ENCODE data around the gene SLC16A11. TPM values are rescaled to one million over a fixed set of nuclear protein-coding genes. Genes with fewer than 3 reads are reported as not detected.

Gene SLC16A11
- polyA plus RNA-seq, 1 donor from 2014 or later, result not detected

DNA sequence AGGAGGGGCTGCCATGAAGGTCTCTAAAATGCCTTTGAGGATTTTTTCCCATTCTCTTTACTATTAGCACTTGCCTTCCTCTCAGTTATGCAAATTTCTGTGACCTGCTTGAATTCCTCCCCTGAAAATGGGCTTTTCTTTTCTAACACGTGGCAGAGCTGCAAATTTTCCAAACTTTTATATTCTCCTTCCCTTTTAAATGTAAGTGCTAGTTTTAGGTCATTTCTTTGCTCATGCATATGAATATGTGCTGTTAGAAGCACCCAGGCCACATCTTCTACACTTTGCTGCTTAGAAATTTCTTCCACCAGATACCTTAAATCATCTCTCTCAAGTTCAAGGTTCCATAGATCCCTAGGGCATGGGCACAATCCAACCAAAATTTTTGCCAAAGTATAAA is 24.4 kb upstream of the SLC16A11 start:
- H3F3A ChIP-seq (ENCODE audit: insufficient read depth, low read length, poor library complexity, severe bottlenecking), result no peaks in the 10 kb centered on the region
- H3K9me3 ChIP-seq (ENCODE audit: low read length), result no peaks in the 10 kb centered on the region
- H3K27ac ChIP-seq (ENCODE audit: low read length), result no peak overlapping the region
- H3K79me2 ChIP-seq (replicated peaks; ENCODE audit: insufficient read depth, low read length), result no peaks in the 10 kb centered on the region
- no peaks in the 10 kb centered on the region for H3K36me3 ChIP-seq (ENCODE audit: insufficient read depth, low read length)
- H2AFZ ChIP-seq (ENCODE audit: low read depth, low read length), result no peak overlapping the region
- no peak overlapping the region for H3K4me2 ChIP-seq (ENCODE audit: low read length)
- no peaks in the 10 kb centered on the region for H3K9me2 ChIP-seq (ENCODE audit: insufficient read depth, low read length)
- no peaks in the 10 kb centered on the region for H4K20me1 ChIP-seq (ENCODE audit: insufficient read depth)
- TF ChIP-seq SMC3 (conservative IDR thresholded peaks at IDR 0.05; ENCODE audit: poor library complexity), result no peak
- TF ChIP-seq, protein P1, sequence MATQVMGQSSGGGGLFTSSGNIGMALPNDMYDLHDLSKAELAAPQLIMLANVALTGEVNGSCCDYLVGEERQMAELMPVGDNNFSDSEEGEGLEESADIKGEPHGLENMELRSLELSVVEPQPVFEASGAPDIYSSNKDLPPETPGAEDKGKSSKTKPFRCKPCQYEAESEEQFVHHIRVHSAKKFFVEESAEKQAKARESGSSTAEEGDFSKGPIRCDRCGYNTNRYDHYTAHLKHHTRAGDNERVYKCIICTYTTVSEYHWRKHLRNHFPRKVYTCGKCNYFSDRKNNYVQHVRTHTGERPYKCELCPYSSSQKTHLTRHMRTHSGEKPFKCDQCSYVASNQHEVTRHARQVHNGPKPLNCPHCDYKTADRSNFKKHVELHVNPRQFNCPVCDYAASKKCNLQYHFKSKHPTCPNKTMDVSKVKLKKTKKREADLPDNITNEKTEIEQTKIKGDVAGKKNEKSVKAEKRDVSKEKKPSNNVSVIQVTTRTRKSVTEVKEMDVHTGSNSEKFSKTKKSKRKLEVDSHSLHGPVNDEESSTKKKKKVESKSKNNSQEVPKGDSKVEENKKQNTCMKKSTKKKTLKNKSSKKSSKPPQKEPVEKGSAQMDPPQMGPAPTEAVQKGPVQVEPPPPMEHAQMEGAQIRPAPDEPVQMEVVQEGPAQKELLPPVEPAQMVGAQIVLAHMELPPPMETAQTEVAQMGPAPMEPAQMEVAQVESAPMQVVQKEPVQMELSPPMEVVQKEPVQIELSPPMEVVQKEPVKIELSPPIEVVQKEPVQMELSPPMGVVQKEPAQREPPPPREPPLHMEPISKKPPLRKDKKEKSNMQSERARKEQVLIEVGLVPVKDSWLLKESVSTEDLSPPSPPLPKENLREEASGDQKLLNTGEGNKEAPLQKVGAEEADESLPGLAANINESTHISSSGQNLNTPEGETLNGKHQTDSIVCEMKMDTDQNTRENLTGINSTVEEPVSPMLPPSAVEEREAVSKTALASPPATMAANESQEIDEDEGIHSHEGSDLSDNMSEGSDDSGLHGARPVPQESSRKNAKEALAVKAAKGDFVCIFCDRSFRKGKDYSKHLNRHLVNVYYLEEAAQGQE (IDR thresholded peaks at IDR 0.05; ENCODE audit: borderline replicate concordance), result no peak
- TF ChIP-seq EZH2 (IDR thresholded peaks at IDR 0.05; ENCODE audit: borderline replicate concordance, insufficient read depth, low read length, poor library complexity, severe bottlenecking), result no peak
- no peak for TF ChIP-seq RAD21 (conservative IDR thresholded peaks at IDR 0.05)
- TF ChIP-seq POLR2AphosphoS5 (IDR thresholded peaks at IDR 0.05), result no peak
- TF ChIP-seq, protein P2, sequence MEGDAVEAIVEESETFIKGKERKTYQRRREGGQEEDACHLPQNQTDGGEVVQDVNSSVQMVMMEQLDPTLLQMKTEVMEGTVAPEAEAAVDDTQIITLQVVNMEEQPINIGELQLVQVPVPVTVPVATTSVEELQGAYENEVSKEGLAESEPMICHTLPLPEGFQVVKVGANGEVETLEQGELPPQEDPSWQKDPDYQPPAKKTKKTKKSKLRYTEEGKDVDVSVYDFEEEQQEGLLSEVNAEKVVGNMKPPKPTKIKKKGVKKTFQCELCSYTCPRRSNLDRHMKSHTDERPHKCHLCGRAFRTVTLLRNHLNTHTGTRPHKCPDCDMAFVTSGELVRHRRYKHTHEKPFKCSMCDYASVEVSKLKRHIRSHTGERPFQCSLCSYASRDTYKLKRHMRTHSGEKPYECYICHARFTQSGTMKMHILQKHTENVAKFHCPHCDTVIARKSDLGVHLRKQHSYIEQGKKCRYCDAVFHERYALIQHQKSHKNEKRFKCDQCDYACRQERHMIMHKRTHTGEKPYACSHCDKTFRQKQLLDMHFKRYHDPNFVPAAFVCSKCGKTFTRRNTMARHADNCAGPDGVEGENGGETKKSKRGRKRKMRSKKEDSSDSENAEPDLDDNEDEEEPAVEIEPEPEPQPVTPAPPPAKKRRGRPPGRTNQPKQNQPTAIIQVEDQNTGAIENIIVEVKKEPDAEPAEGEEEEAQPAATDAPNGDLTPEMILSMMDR (IDR thresholded peaks at IDR 0.05; ENCODE audit: poor library complexity, severe bottlenecking), result no peak
- no peak for TF ChIP-seq MXI1 (conservative IDR thresholded peaks at IDR 0.05; ENCODE audit: poor library complexity, severe bottlenecking)
- no peak for TF ChIP-seq EP300 (conservative IDR thresholded peaks at IDR 0.05; ENCODE audit: poor library complexity, severe bottlenecking)
- no peak for TF ChIP-seq TAF1 (IDR thresholded peaks at IDR 0.05; ENCODE audit: low read depth)
- H3K9ac ChIP-seq (ENCODE audit: low read length), result no peak overlapping the region
- H3K27me3 ChIP-seq (ENCODE audit: insufficient read depth, low read depth, low read length), result no peaks in the 10 kb centered on the region
- H3K4me3 ChIP-seq (ENCODE audit: low read length), result no peak overlapping the region

- Histone ChIP-seq H3K4me3 (ENCODE audit: low read length) (no peak overlapping the region), H3F3A (ENCODE audit: insufficient read depth, low read length, poor library complexity, severe bottlenecking) (no peaks in the 10 kb centered on the region), H3K9me2 (ENCODE audit: insufficient read depth, low read length) (no peaks in the 10 kb centered on the region), H3K36me3 (ENCODE audit: insufficient read depth, low read length) (no peaks in the 10 kb centered on the region), H3K27ac (ENCODE audit: low read length) (no peak overlapping the region), H3K9me3 (ENCODE audit: low read length) (no peaks in the 10 kb centered on the region), H3K9ac (ENCODE audit: low read length) (no peak overlapping the region), H3K4me2 (ENCODE audit: low read length) (no peak overlapping the region), H3K27me3 (ENCODE audit: insufficient read depth, low read depth, low read length) (no peaks in the 10 kb centered on the region), H2AFZ (ENCODE audit: low read depth, low read length) (no peak overlapping the region), H3K79me2 (replicated peaks; ENCODE audit: insufficient read depth, low read length) (no peaks in the 10 kb centered on the region), H4K20me1 (ENCODE audit: insufficient read depth) (no peaks in the 10 kb centered on the region)
- TF ChIP-seq MXI1 (conservative IDR thresholded peaks at IDR 0.05; ENCODE audit: poor library complexity, severe bottlenecking), result no peak
- no peak for TF ChIP-seq EZH2 (IDR thresholded peaks at IDR 0.05; ENCODE audit: borderline replicate concordance, insufficient read depth, low read length, poor library complexity, severe bottlenecking)
Measured at GRCh38 chr17:7067198-7067597, 23.3 kb upstream of the SLC16A11 start.

DNA sequence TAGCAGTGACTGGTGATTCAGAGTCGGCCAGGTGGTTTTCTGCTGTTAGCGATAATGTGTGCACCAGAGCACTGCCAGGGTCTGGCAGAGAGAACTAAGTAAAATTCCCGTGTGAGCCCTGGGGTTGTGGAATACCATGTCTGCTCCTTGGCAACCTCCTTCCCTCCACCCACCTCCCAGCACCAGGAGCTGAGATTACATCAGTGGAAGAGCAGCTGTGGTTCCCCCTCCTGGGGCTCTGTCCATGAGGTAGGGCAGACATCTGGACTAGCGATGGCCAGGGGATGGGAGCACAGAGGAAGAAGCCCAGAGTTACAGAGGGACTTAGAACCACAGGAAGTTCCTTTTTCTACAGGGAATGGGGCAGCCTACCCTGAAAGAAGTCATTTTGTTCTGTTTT is 20.4 kb upstream of the SLC16A11 start:
- H3K9ac ChIP-seq (ENCODE audit: low read length), result no peak overlapping the region
- TF ChIP-seq TAF1 (IDR thresholded peaks at IDR 0.05; ENCODE audit: low read depth), result no peak
- no peak for TF ChIP-seq SMC3 (conservative IDR thresholded peaks at IDR 0.05; ENCODE audit: poor library complexity)
- no peak for TF ChIP-seq MXI1 (conservative IDR thresholded peaks at IDR 0.05; ENCODE audit: poor library complexity, severe bottlenecking)
- TF ChIP-seq, protein P2 (IDR thresholded peaks at IDR 0.05; ENCODE audit: poor library complexity, severe bottlenecking), result no peak
- TF ChIP-seq EZH2 (IDR thresholded peaks at IDR 0.05; ENCODE audit: borderline replicate concordance, insufficient read depth, low read length, poor library complexity, severe bottlenecking), result no peak
- no peak for TF ChIP-seq POLR2AphosphoS5 (IDR thresholded peaks at IDR 0.05)
- TF ChIP-seq RAD21 (conservative IDR thresholded peaks at IDR 0.05), result no peak
- TF ChIP-seq, protein P1 (IDR thresholded peaks at IDR 0.05; ENCODE audit: borderline replicate concordance), result no peak
- no peak for TF ChIP-seq EP300 (conservative IDR thresholded peaks at IDR 0.05; ENCODE audit: poor library complexity, severe bottlenecking)
- H2AFZ ChIP-seq (ENCODE audit: low read depth, low read length), result no peak overlapping the region
- no peaks in the 10 kb centered on the region for H3K9me2 ChIP-seq (ENCODE audit: insufficient read depth, low read length)
- no peaks in the 10 kb centered on the region for H3K36me3 ChIP-seq (ENCODE audit: insufficient read depth, low read length)
- H3F3A ChIP-seq (ENCODE audit: insufficient read depth, low read length, poor library complexity, severe bottlenecking), result no peaks in the 10 kb centered on the region
- no peak overlapping the region for H3K4me2 ChIP-seq (ENCODE audit: low read length)
- H3K27ac ChIP-seq (ENCODE audit: low read length), result no peak overlapping the region
- H3K79me2 ChIP-seq (replicated peaks; ENCODE audit: insufficient read depth, low read length), result no peaks in the 10 kb centered on the region
- no peak overlapping the region for H3K4me3 ChIP-seq (ENCODE audit: low read length)
- H4K20me1 ChIP-seq (ENCODE audit: insufficient read depth), result no peaks in the 10 kb centered on the region
- H3K9me3 ChIP-seq (ENCODE audit: low read length), result no peaks in the 10 kb centered on the region
- H3K27me3 ChIP-seq (ENCODE audit: insufficient read depth, low read depth, low read length), result no peaks in the 10 kb centered on the region
